ENCODE data around the gene CIITA. TPM values are rescaled to one million over a fixed set of nuclear protein-coding genes. Genes with fewer than 3 reads are reported as not detected.

CIITA gene
- total and polyA plus RNA-seq, 10 of the 15 experiments (the other 5 are each of a cell fraction or from before 2014, with no cell fraction given), result 11.5 to 145 (median 49.7) TPM

DNA sequence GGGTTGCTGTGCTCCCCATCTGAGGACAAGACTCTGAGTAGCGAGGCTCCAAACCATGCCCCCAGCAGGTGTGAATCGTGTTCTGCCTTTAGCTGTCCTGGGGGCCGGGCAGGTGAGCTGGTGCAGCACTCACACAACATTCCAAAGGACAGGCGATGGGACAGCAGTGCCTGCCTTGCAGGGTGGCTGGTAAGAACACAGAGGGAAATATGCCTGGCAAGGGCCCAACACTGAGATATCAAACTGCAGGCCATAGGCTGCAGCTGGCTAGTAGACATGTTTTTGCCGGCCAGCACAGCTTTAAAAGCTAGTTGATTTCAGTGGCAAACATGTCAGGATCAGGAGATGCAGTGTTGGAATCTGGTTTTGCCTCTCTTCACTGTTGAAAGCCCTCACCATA lies 91.0 kb downstream of the CIITA start:
- no peak overlapping the region for H3K9ac ChIP-seq (ENCODE audit: control insufficient read depth, insufficient read depth, low read length)
- no peak overlapping the region for H3K27ac ChIP-seq (ENCODE audit: control insufficient read depth, insufficient read depth)
- intact Hi-C loops (cut with micrococcal nuclease; ENCODE audit: unreplicated experiment), result no loop called here
- SMC1A ChIA-PET (ENCODE audit: uncharacterized antibody, unreplicated experiment), result interaction anchor here (0.7 to 2.6 kb wide), 9 partner anchors 13 to 419 kb away, joined by 3 to 11 read pairs (median 4); no protein-coding TSS in a partner anchor
- peaks cover 22 to 33% of the 10 kb centered on the region in 2 experiments for H3K36me3 ChIP-seq (ENCODE audit: control insufficient read depth in 2 of 2, insufficient read depth in 2 of 2, low read length in 1 of 2)
- no peak overlapping the region for H3K4me2 ChIP-seq (ENCODE audit: control insufficient read depth, insufficient read depth)
- 0 out of 2 replicates have a peak, but pooled peaks have one; percentile 34 for TF ChIP-seq POLR2A (IDR thresholded peaks at IDR 0.05; ENCODE audit: low read depth, low read length)
- TF ChIP-seq, protein P1, sequence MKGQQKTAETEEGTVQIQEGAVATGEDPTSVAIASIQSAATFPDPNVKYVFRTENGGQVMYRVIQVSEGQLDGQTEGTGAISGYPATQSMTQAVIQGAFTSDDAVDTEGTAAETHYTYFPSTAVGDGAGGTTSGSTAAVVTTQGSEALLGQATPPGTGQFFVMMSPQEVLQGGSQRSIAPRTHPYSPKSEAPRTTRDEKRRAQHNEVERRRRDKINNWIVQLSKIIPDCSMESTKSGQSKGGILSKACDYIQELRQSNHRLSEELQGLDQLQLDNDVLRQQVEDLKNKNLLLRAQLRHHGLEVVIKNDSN (IDR thresholded peaks at IDR 0.05; ENCODE audit: borderline replicate concordance, extremely low read length, insufficient read depth, low read depth, low read length), result no peak
- in situ Hi-C loops (cut with MboI), result loop anchor here (5.0 to 25.0 kb wide), 6 partner anchors 284 to 1007 kb away; partner anchors contain the start of genes SNN and SNX29
- no peak overlapping the region for H3K4me3 ChIP-seq
- WGBS (ENCODE audit: insufficient coverage, insufficient replicate concordance, low lambda C conversion rate, missing lambda C conversion rate), result 95% methylated on average over 5 of the region's 5 CpGs
- RAD21 ChIA-PET (ENCODE audit: unreplicated experiment), result interaction anchor here (0.6 to 6.4 kb wide), 10 partner anchors 10 to 439 kb away, joined by 3 to 91 read pairs (median 6); partner anchors contain the start of genes DEXI and SOCS1
- DNase-seq (ENCODE audit: low read depth, low spot score) (no peak), FAIRE-seq (no peak), ATAC-seq (no peak)
- H3K79me2 ChIP-seq (ENCODE audit: control insufficient read depth, insufficient read depth, low read length), result peaks cover 2% of the 10 kb centered on the region
- H4K20me1 ChIP-seq (ENCODE audit: control insufficient read depth, insufficient read depth), result no peaks in the 10 kb centered on the region
- H2AFZ ChIP-seq (ENCODE audit: control insufficient read depth, low read depth, low read length), result no peak overlapping the region
- POLR2A ChIA-PET, result interaction anchor here (0.6 to 2.5 kb wide), 4 partner anchors 175 to 655 kb away, joined by 3 to 7 read pairs (median 3); partner anchors contain the start of gene SOCS1
- H3K27me3 ChIP-seq (replicated peaks in 1 of 2; ENCODE audit: control insufficient read depth in 2 of 2, insufficient read depth in 2 of 2, low read length in 1 of 2), result no peaks in the 10 kb centered on the region
- no peaks in the 10 kb centered on the region for H3K9me3 ChIP-seq (replicated peaks; ENCODE audit: control insufficient read depth, insufficient read depth, low read length)
- peaks cover 35% of the 10 kb centered on the region for H3K4me1 ChIP-seq (ENCODE audit: control insufficient read depth, insufficient read depth, low read length)
- no TSS peak for BruUV-seq (replicated peaks)
- CTCF ChIA-PET, result interaction anchor here (1.1 to 8.4 kb wide), 8 partner anchors 14 to 438 kb away, joined by 3 to 107 read pairs (median 9); partner anchors contain the start of gene SOCS1

DNA sequence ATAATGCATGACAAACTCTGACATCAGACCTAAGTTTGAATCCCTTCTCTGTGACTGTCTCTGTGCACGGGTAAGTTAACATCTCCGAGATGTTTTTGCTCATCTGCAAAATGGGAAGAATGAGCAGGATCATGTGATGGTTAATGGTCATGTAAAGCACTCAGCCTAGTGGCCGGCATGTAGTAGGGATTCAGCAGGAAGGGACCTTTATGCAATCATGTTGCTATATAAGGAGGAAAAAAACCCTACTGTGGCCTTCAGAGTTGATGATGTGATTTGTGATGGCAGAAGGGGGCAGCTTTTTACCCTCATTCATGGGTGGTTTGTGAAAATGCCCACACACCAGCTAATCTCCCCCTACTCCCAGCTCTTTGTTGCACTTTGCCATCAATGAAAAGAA lies 91.5 kb downstream of the CIITA start:
- H3K4me1 ChIP-seq (ENCODE audit: control insufficient read depth, insufficient read depth, low read length), result peaks cover 34% of the 10 kb centered on the region
- SMC1A ChIA-PET (ENCODE audit: uncharacterized antibody, unreplicated experiment), result interaction anchor here (0.7 to 2.6 kb wide), 9 partner anchors 11 to 419 kb away, joined by 3 to 11 read pairs (median 4); no protein-coding TSS in a partner anchor
- ATAC-seq, result no peak
- in situ Hi-C loops (cut with MboI), result loop anchor here (5.0 to 25.0 kb wide), 6 partner anchors 284 to 1006 kb away; partner anchors contain the start of genes SNN and SNX29
- H4K20me1 ChIP-seq (ENCODE audit: control insufficient read depth, insufficient read depth), result no peaks in the 10 kb centered on the region
- no peak overlapping the region for H3K4me3 ChIP-seq
- WGBS (ENCODE audit: insufficient coverage, insufficient replicate concordance, low lambda C conversion rate, missing lambda C conversion rate), result 96% methylated on average over 3 of the region's 3 CpGs
- intact Hi-C loops (cut with micrococcal nuclease; ENCODE audit: unreplicated experiment), result no loop called here
- peaks cover 2% of the 10 kb centered on the region for H3K79me2 ChIP-seq (ENCODE audit: control insufficient read depth, insufficient read depth, low read length)
- DNase-seq (ENCODE audit: low read depth, low spot score), result no peak
- H3K9me3 ChIP-seq (replicated peaks; ENCODE audit: control insufficient read depth, insufficient read depth, low read length), result no peaks in the 10 kb centered on the region
- POLR2A ChIA-PET, result interaction anchor here (0.6 to 2.5 kb wide), 5 partner anchors 174 to 654 kb away, joined by 3 to 7 read pairs (median 3); partner anchors contain the start of gene SOCS1
- RAD21 ChIA-PET (ENCODE audit: unreplicated experiment), result interaction anchor here (0.6 to 3.7 kb wide), 9 partner anchors 11 to 438 kb away, joined by 3 to 39 read pairs (median 4); partner anchors contain the start of genes DEXI and SOCS1
- no peak overlapping the region for H3K9ac ChIP-seq (ENCODE audit: control insufficient read depth, insufficient read depth, low read length)
- BruUV-seq (replicated peaks), result no TSS peak
- FAIRE-seq, result no peak
- H3K27ac ChIP-seq (ENCODE audit: control insufficient read depth, insufficient read depth), result no peak overlapping the region
- H3K27me3 ChIP-seq (replicated peaks in 1 of 2; ENCODE audit: control insufficient read depth in 2 of 2, insufficient read depth in 2 of 2, low read length in 1 of 2), result no peaks in the 10 kb centered on the region
- no peak overlapping the region for H2AFZ ChIP-seq (ENCODE audit: control insufficient read depth, low read depth, low read length)
- CTCF ChIA-PET, result interaction anchor here (0.5 to 8.4 kb wide), 10 partner anchors 10 to 438 kb away, joined by 3 to 107 read pairs (median 6); partner anchors contain the start of gene SOCS1
- H3K36me3 ChIP-seq (ENCODE audit: control insufficient read depth in 2 of 2, insufficient read depth in 2 of 2, low read length in 1 of 2), result peaks cover 20 to 31% of the 10 kb centered on the region in 2 experiments
- H3K4me2 ChIP-seq (ENCODE audit: control insufficient read depth, insufficient read depth), result no peak overlapping the region
- TF ChIP-seq ATF7 (IDR thresholded peaks at IDR 0.05; ENCODE audit: low read depth) (no peak), NR2C1 (IDR thresholded peaks at IDR 0.05) (no peak), TCF3 (IDR thresholded peaks at IDR 0.05; ENCODE audit: borderline replicate concordance, insufficient read depth, low read depth, low read length) (no peak), TARDBP (IDR thresholded peaks at IDR 0.05; ENCODE audit: borderline replicate concordance) (no peak), SMARCA5 (IDR thresholded peaks at IDR 0.05) (no peak), TBL1XR1 (IDR thresholded peaks at IDR 0.05; ENCODE audit: low read depth, low read length) (no peak)
- TF ChIP-seq, protein P2, sequence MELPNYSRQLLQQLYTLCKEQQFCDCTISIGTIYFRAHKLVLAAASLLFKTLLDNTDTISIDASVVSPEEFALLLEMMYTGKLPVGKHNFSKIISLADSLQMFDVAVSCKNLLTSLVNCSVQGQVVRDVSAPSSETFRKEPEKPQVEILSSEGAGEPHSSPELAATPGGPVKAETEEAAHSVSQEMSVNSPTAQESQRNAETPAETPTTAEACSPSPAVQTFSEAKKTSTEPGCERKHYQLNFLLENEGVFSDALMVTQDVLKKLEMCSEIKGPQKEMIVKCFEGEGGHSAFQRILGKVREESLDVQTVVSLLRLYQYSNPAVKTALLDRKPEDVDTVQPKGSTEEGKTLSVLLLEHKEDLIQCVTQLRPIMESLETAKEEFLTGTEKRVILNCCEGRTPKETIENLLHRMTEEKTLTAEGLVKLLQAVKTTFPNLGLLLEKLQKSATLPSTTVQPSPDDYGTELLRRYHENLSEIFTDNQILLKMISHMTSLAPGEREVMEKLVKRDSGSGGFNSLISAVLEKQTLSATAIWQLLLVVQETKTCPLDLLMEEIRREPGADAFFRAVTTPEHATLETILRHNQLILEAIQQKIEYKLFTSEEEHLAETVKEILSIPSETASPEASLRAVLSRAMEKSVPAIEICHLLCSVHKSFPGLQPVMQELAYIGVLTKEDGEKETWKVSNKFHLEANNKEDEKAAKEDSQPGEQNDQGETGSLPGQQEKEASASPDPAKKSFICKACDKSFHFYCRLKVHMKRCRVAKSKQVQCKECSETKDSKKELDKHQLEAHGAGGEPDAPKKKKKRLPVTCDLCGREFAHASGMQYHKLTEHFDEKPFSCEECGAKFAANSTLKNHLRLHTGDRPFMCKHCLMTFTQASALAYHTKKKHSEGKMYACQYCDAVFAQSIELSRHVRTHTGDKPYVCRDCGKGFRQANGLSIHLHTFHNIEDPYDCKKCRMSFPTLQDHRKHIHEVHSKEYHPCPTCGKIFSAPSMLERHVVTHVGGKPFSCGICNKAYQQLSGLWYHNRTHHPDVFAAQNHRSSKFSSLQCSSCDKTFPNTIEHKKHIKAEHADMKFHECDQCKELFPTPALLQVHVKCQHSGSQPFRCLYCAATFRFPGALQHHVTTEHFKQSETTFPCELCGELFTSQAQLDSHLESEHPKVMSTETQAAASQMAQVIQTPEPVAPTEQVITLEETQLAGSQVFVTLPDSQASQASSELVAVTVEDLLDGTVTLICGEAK (IDR thresholded peaks at IDR 0.05; ENCODE audit: borderline replicate concordance), result no peak
- TF ChIP-seq, protein P3, sequence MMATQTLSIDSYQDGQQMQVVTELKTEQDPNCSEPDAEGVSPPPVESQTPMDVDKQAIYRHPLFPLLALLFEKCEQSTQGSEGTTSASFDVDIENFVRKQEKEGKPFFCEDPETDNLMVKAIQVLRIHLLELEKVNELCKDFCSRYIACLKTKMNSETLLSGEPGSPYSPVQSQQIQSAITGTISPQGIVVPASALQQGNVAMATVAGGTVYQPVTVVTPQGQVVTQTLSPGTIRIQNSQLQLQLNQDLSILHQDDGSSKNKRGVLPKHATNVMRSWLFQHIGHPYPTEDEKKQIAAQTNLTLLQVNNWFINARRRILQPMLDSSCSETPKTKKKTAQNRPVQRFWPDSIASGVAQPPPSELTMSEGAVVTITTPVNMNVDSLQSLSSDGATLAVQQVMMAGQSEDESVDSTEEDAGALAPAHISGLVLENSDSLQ (IDR thresholded peaks at IDR 0.05), result no peak
